MCF 10A (cell line): Measurements from ENCODE around the gene RABL6. TPM values are rescaled to one million over a fixed set of nuclear protein-coding genes. Genes with fewer than 3 reads are reported as not detected.
"Not testable (repeated sequence)": the region's sequence is repeated elsewhere in the genome, so short reads cannot be mapped to it uniquely, and the experiment has no call there.

ENCODE experiments used
- BruUV-seq: library from RNA; stranded (reverse); fragments of 400-500 nt; replicated peaks from 2 replicates; lab custom pipeline; 2021; lab: Mats Ljungman, UMichigan
- CTCF ChIA-PET: fragments of 300-600 bp; sonication (Branson Sonifier 250); formaldehyde crosslinking; extraction: SDS; loops from one replicate; lab custom pipeline; 2021; ENCODE audit warnings: antibody characterized with exemption, inconsistent platforms; lab: Yijun Ruan, JAX
- POLR2A ChIA-PET: fragments of 300-600, 350-650 bp; sonication (Branson Sonifier 250); formaldehyde crosslinking; extraction: SDS; loops from one replicate; lab custom pipeline; 2020; ENCODE audit warnings: antibody characterized with exemption, inconsistent platforms; lab: Yijun Ruan, JAX
- DNase-seq: peaks from one replicate; pipeline ENCODE4 v3.0.0-alpha.2; 2018; ENCODE audit not compliant: unreplicated experiment
- H3K27ac Mint-ChIP-seq: one replicate; pipeline ENCODE4 v1.8.0; 2022; ENCODE audit warnings: mild to moderate bottlenecking, low read depth, mixed read lengths; ENCODE audit not compliant: unreplicated experiment
- H3K27me3 Mint-ChIP-seq: one replicate; pipeline ENCODE4 v1.8.0; 2022; ENCODE audit warnings: mixed read lengths; ENCODE audit not compliant: insufficient read depth, unreplicated experiment
- H3K36me3 Mint-ChIP-seq: one replicate; pipeline ENCODE4 v1.8.0; 2022; ENCODE audit warnings: mild to moderate bottlenecking, moderate library complexity, mixed read lengths; ENCODE audit not compliant: insufficient read depth, unreplicated experiment
- H3K4me1 Mint-ChIP-seq: one replicate; pipeline ENCODE4 v1.8.0; 2022; ENCODE audit warnings: mixed read lengths; ENCODE audit not compliant: insufficient read depth, unreplicated experiment
- H3K4me3 Mint-ChIP-seq: one replicate; pipeline ENCODE4 v1.8.0; 2022; ENCODE audit warnings: mild to moderate bottlenecking, moderate library complexity, mixed read lengths; ENCODE audit not compliant: unreplicated experiment
- H3K9me3 Mint-ChIP-seq: one replicate; pipeline ENCODE4 v1.8.0; 2022; ENCODE audit warnings: mixed read lengths; ENCODE audit not compliant: unreplicated experiment
- intact Hi-C: fragments of 100-400 bp; cut with micrococcal nuclease; formaldehyde crosslinking; loops from 2 replicates; pipeline ENCODE4 v1.14.1; 2022
- total RNA-seq: library from RNA; stranded (reverse); gene quantifications from 2 replicates; pipeline ENCODE4 v1.2.3, GENCODE V29; 2022
- TF ChIP-seq, protein P1 (sequence below): fragments of 200-600 bp; IDR thresholded peaks from one replicate; pipeline ENCODE4 v1.8.0; 2022; ENCODE audit warnings: antibody characterized with exemption, mild to moderate bottlenecking; ENCODE audit not compliant: unreplicated experiment

RABL6 gene
- total RNA-seq, 1 experiment from 2014 or later = 77.8 TPM

DNA sequence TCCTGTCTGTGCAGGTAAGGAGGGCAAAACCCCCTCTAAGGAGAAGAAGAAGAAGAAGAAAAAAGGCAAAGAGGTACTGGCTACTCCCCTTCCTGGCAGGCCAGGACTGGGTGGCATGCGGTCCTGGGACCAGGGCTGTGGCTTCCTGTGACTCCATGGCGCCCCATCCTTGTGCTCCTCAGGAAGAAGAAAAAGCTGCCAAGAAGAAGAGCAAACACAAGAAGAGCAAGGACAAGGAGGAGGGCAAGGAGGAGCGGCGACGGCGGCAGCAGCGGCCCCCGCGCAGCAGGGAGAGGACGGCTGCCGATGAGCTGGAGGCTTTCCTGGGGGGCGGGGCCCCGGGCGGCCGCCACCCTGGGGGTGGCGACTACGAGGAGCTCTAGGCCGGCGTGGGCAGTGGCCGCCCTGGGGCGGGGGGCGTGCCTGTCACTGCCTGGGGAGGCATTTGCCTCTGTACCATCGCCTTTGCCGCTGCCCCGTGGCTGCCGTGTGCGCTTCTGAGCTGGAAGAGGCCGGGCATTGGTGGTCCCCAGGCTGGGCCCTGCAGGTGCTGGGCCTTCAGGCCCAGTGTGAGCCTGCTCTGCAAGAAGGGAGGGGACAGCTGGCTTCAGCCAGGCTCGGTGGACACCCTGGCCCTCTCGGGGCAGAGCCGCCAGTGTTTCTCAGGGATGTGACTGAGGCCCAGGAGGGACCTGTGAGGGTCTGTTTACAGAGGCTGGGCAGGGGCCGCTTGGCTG lies 32.6 kb downstream of the RABL6 start:
- peaks cover 18% of the 10 kb centered on the region for H3K4me1 Mint-ChIP-seq
- no peaks in the 10 kb centered on the region for H3K9me3 Mint-ChIP-seq
- TSS peak; percentile 79 for BruUV-seq
- peaks cover 45% of the 10 kb centered on the region for H3K36me3 Mint-ChIP-seq
- DNase-seq = no peak
- peak overlapping the region; percentile 4 for H3K27ac Mint-ChIP-seq
- ChIA-PET POLR2A (interaction anchor here (1.0 to 1.8 kb wide), 2 partner anchors 8 to 30 kb away, joined by 3 to 5 read pairs; no protein-coding TSS in a partner anchor), CTCF (interaction anchor here (1.0 to 1.1 kb wide), 2 partner anchors 25 to 195 kb away, joined by 3 read pairs; no protein-coding TSS in a partner anchor)
- TF ChIP-seq, protein P1, sequence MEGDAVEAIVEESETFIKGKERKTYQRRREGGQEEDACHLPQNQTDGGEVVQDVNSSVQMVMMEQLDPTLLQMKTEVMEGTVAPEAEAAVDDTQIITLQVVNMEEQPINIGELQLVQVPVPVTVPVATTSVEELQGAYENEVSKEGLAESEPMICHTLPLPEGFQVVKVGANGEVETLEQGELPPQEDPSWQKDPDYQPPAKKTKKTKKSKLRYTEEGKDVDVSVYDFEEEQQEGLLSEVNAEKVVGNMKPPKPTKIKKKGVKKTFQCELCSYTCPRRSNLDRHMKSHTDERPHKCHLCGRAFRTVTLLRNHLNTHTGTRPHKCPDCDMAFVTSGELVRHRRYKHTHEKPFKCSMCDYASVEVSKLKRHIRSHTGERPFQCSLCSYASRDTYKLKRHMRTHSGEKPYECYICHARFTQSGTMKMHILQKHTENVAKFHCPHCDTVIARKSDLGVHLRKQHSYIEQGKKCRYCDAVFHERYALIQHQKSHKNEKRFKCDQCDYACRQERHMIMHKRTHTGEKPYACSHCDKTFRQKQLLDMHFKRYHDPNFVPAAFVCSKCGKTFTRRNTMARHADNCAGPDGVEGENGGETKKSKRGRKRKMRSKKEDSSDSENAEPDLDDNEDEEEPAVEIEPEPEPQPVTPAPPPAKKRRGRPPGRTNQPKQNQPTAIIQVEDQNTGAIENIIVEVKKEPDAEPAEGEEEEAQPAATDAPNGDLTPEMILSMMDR = no peak
- no peaks in the 10 kb centered on the region for H3K27me3 Mint-ChIP-seq
- intact Hi-C loops = loop anchor here (10.0 kb wide), 1 partner anchor 104 kb away; the partner anchor contains the start of genes C8G and FBXW5
- no peak overlapping the region for H3K4me3 Mint-ChIP-seq

DNA sequence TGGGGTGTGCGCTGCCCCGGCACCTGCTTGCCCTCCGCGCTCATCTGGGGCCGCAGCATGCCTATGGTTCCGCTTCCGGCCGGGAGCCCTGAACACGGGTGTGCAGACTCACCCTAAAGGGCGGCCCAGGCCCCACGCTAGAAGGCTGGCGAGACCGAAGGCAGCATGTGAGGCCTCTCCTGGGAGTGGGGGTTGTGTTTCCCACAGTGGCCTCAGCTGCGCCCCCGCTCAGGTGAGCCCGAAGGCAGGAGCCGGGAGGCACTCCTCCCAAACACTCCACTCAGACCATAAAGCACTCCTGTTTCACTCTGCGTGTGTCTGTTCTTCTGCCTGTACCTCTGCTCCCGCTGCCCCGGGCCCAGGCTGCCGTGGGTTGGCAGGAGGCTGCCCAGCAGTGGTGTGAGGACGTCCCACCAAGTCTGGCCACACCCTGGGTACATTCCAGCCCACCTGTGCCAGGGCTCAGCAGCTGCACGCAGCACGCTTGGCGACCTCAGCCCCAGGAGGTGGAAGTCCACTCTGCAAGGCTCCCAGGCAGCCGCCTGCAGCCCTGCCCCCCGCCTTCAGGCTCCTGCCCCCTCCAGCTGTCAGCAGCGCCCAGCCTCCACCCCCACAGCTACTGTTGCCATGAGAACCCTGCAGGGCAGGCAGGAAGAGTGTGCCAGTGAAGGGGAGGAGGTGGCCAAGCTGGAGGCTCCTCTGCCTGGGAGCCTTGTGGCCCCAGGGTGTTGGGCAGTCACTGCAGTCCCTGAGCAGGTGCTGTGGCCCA lies 33.3 kb downstream of the RABL6 start:
- POLR2A ChIA-PET = interaction anchor here (1.0 to 2.0 kb wide), 3 partner anchors 28 to 32 kb away, joined by 3 to 10 read pairs (median 3); no protein-coding TSS in a partner anchor
- Mint-ChIP-seq H3K36me3 (peaks cover 41% of the 10 kb centered on the region), H3K4me1 (peaks cover 18% of the 10 kb centered on the region), H3K27ac (no peak overlapping the region), H3K4me3 (no peak overlapping the region), H3K27me3 (no peaks in the 10 kb centered on the region), H3K9me3 (no peaks in the 10 kb centered on the region)
- CTCF ChIA-PET = interaction anchor here (0.6 to 2.3 kb wide), 7 partner anchors 11 to 194 kb away, joined by 3 to 8 read pairs (median 3); partner anchors contain the start of gene RABL6
- BruUV-seq = no TSS peak
- TF ChIP-seq, protein P1 = no peak
- DNase-seq = peak; percentile 62
- intact Hi-C loops = loop anchor here (10.0 kb wide), 1 partner anchor 104 kb away; the partner anchor contains the start of genes C8G and FBXW5

DNA sequence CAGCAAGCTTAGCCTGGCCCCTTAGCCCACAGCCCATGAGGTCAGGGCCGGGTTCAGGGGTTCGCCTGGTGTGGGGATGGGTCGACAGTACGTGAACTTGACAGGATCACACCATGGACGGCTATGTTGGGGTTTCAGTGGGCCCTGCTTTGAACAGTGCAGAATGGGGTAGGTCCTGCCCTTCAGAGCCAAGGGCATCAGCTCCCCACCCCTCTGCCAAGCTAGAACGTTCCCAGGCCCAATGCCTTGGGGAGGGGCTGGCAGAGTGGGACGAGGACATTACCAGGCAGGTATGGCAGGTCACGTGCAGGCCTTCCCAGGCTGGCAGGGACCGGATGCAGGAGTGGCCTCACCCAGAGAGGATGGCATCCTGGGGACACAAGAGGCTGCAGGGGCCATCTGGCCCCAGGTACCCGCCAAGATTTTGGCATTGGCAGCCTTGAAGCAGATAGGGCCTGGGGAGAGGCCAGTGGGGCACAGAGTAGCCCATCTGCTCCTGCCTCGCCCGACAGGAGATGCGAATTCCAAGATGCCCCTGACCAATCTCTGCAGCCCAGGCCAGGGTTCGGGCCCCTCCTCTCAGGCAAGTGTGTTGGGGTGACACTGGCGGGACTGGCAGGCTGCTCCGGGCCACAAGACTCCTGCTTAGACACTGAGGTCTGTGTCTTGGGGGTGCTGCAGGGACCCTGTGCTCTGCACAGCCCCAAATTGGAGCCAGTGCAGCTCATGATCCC lies 34.1 kb downstream of the RABL6 start:
- Mint-ChIP-seq H3K4me3 (peak overlapping the region; percentile 67), H3K36me3 (peaks cover 41% of the 10 kb centered on the region), H3K4me1 (peaks cover 18% of the 10 kb centered on the region)
- not testable (repeated sequence) for H3K27ac Mint-ChIP-seq, BruUV-seq, H3K27me3 Mint-ChIP-seq, DNase-seq, H3K9me3 Mint-ChIP-seq
- ChIA-PET POLR2A (interaction anchor here (0.6 to 2.0 kb wide), 7 partner anchors 10 to 193 kb away, joined by 3 to 10 read pairs (median 3); partner anchors contain the start of gene MAMDC4), CTCF (interaction anchor here (0.6 to 2.3 kb wide), 11 partner anchors 9 to 187 kb away, joined by 3 to 8 read pairs (median 4); partner anchors contain the start of gene RABL6)
- intact Hi-C loops = loop anchor here (2.0 to 10.0 kb wide), 2 partner anchors 103 to 193 kb away; partner anchors contain the start of genes C8G and FBXW5
